KMS-11 (cell line): ENCODE measurements around the gene LGALS16.

ENCODE experiments used
- H2AFZ ChIP-seq: fragments of 200-600 bp; sonication (generic); 2 replicates; pipeline ENCODE4 v1.6.1; 2016; ENCODE audit warnings: antibody characterized with exemption, mixed run types, low read depth
- H3K27ac ChIP-seq: fragments of 200-600 bp; sonication (generic); 2 replicates; pipeline ENCODE4 v1.6.1; 2016; ENCODE audit warnings: mild to moderate bottlenecking, mixed run types
- H3K27me3 ChIP-seq: fragments of 200-600 bp; sonication (generic); 2 replicates; pipeline ENCODE4 v1.6.1; 2017; ENCODE audit warnings: mild to moderate bottlenecking, low read depth, mixed run types, moderate library complexity; ENCODE audit not compliant: insufficient read depth
- H3K36me3 ChIP-seq: fragments of 200-600 bp; sonication (generic); 2 replicates; pipeline ENCODE4 v1.6.1; 2017; ENCODE audit warnings: mild to moderate bottlenecking, mixed run types; ENCODE audit not compliant: insufficient read depth
- H3K4me1 ChIP-seq: fragments of 200-600 bp; sonication (generic); 2 replicates; pipeline ENCODE4 v1.6.1; 2016; ENCODE audit warnings: mild to moderate bottlenecking, low read depth, mixed run types; ENCODE audit not compliant: poor library complexity, severe bottlenecking
- H3K4me2 ChIP-seq: fragments of 200-600 bp; sonication (generic); 2 replicates; pipeline ENCODE4 v1.7.0; 2016; ENCODE audit warnings: mild to moderate bottlenecking, mixed run types
- H3K4me3 ChIP-seq: fragments of 200-600 bp; sonication (generic); IDR thresholded peaks from 2 replicates; pipeline ENCODE4 v1.6.1; 2017; ENCODE audit warnings: low read depth, low read length, mixed read lengths; ENCODE audit not compliant: insufficient read depth
- H3K79me2 ChIP-seq: fragments of 200-600 bp; sonication (generic); 2 replicates; pipeline ENCODE4 v1.6.1; 2016; ENCODE audit warnings: low read depth, mixed run types; ENCODE audit not compliant: insufficient read depth
- H3K9ac ChIP-seq: fragments of 200-600 bp; sonication (generic); 2 replicates; pipeline ENCODE4 v1.6.1; 2016; ENCODE audit warnings: mild to moderate bottlenecking, mixed run types
- H4K20me1 ChIP-seq: fragments of 200-600 bp; sonication (generic); 2 replicates; pipeline ENCODE4 v1.6.1; 2016; ENCODE audit warnings: mild to moderate bottlenecking, mixed run types; ENCODE audit not compliant: insufficient read depth
- TF ChIP-seq, protein P1 (sequence below): fragments of 200-600 bp; sonication (generic); conservative IDR thresholded peaks from 2 replicates; pipeline ENCODE4 v1.6.1; 2017; ENCODE audit warnings: low read depth, mild to moderate bottlenecking, antibody characterized with exemption, low read length, moderate library complexity, mixed read lengths

Gene LGALS16

DNA sequence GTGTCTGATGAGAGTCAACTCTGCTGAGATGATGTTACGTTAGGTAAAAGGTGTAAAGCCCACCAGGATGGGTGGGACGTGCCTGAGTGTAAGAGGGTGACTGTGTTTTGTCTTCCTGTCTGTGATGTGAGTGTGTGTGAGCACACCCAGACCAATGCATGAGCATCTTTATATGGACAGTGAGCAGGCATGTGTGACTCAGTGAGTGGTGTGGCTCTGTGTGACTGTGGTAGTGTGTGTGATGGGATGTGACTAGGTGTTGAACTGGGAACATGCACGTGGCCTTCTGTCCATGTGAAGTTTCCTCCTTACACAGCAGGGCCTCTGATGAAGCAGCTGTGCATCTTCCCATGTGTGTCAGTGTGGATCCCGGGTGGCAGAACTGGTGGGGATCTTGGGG, 17.8 kb upstream of the LGALS16 start:
- Histone ChIP-seq H3K27ac (no peak overlapping the region), H3K4me3 (no peak overlapping the region), H4K20me1 (no peaks in the 10 kb centered on the region), H3K4me1 (no peaks in the 10 kb centered on the region), H3K79me2 (no peaks in the 10 kb centered on the region), H2AFZ (no peak overlapping the region), H3K27me3 (no peaks in the 10 kb centered on the region), H3K9ac (no peak overlapping the region), H3K4me2 (no peak overlapping the region), H3K36me3 (no peaks in the 10 kb centered on the region)
- TF ChIP-seq, protein P1, sequence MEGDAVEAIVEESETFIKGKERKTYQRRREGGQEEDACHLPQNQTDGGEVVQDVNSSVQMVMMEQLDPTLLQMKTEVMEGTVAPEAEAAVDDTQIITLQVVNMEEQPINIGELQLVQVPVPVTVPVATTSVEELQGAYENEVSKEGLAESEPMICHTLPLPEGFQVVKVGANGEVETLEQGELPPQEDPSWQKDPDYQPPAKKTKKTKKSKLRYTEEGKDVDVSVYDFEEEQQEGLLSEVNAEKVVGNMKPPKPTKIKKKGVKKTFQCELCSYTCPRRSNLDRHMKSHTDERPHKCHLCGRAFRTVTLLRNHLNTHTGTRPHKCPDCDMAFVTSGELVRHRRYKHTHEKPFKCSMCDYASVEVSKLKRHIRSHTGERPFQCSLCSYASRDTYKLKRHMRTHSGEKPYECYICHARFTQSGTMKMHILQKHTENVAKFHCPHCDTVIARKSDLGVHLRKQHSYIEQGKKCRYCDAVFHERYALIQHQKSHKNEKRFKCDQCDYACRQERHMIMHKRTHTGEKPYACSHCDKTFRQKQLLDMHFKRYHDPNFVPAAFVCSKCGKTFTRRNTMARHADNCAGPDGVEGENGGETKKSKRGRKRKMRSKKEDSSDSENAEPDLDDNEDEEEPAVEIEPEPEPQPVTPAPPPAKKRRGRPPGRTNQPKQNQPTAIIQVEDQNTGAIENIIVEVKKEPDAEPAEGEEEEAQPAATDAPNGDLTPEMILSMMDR: no peak

DNA sequence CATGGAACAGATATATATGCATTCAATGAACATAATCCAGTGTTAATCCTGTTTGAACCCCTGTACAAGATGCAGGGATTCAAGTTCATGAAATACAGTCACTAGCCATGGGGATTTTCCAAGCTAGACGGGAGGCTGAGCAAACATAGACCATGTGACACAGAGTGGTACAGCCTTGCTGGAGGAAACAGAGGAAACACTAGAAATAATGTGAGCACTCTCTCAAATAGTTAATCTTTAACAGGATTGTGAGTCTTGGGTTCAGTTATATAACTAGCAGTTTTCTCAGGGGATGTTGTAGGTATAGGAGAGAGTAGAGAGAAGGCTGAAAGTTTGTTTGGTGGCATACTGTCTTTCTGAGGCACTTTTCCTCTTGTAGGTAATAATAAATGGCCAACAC, 13.9 kb upstream of the LGALS16 start:
- H3K4me3 ChIP-seq: no peak overlapping the region
- no peak overlapping the region for H3K4me2 ChIP-seq
- H3K79me2 ChIP-seq: no peaks in the 10 kb centered on the region
- H3K9ac ChIP-seq: no peak overlapping the region
- H3K4me1 ChIP-seq: no peaks in the 10 kb centered on the region
- H3K27ac ChIP-seq: no peak overlapping the region
- H4K20me1 ChIP-seq: no peaks in the 10 kb centered on the region
- TF ChIP-seq, protein P1: no peak
- H2AFZ ChIP-seq: no peak overlapping the region
- H3K36me3 ChIP-seq: no peaks in the 10 kb centered on the region
- no peaks in the 10 kb centered on the region for H3K27me3 ChIP-seq

DNA sequence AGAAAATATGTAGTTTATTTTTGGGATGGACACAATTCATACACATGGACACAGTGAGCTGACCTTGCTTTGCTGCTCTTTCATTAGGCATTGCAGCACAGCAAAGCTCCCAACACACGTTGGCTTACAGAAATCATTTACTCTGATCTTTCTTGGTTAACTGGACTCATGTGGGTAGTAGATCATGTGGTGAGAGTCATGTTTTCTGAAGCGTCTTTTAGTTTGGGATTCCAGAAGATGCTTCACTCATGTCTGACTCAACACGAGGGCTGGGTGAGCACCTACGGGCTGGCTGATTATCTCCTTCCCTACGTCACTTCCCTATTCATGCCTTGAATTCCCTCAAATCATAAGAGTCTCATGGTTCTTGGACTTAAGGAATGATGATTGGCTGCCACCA, 12.1 kb upstream of the LGALS16 start:
- Histone ChIP-seq H3K4me1 (no peaks in the 10 kb centered on the region), H3K9ac (no peak overlapping the region), H4K20me1 (no peaks in the 10 kb centered on the region), H3K27me3 (no peaks in the 10 kb centered on the region), H3K36me3 (no peaks in the 10 kb centered on the region), H2AFZ (no peak overlapping the region), H3K4me3 (no peak overlapping the region), H3K27ac (no peak overlapping the region), H3K79me2 (no peaks in the 10 kb centered on the region), H3K4me2 (no peak overlapping the region)
- TF ChIP-seq, protein P1: no peak

DNA sequence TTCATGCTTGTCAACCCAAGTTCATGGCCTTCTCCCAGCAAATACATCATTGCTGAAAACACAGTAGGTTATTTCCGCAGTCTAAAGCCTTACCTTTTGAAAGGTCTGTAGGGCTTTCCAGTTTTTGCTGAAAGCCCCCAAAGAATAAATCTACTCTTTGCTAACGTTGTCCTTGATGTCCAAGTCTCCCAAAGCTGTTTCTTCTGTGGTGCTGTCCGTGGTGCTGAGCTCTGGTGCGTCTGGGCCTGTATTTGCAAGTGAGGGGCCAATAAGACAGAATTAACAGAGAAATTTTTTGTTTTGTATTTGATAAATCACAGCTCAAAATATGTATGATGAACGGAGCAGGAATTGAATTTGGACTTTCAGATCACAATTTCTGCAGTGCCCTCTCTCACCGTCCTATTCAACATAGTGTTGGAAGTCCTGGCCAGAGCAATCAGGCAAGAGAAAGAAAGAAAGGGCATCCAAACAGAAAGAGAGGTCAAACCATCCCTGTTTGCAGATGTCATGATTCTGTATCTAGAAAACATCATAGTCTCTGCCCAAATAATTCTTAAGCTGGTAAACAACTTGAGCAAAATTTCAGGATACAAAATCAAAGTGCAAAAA, 9.8 kb upstream of the LGALS16 start:
- H4K20me1 ChIP-seq: no peaks in the 10 kb centered on the region
- TF ChIP-seq, protein P1: no peak
- no peaks in the 10 kb centered on the region for H3K79me2 ChIP-seq
- H3K9ac ChIP-seq: no peak overlapping the region
- H3K4me1 ChIP-seq: no peaks in the 10 kb centered on the region
- no peaks in the 10 kb centered on the region for H3K27me3 ChIP-seq
- H3K36me3 ChIP-seq: no peaks in the 10 kb centered on the region
- no peak overlapping the region for H3K27ac ChIP-seq
- H2AFZ ChIP-seq: no peak overlapping the region
- no peak overlapping the region for H3K4me2 ChIP-seq
- no peak overlapping the region for H3K4me3 ChIP-seq
